Heart right ventricle (tissue), 16 donors: ENCODE data around the gene GSTA2. TPM values are rescaled to one million over a fixed set of nuclear protein-coding genes. Genes with fewer than 3 reads are reported as not detected.

Experiments
- ATAC-seq, 8 donors: fragments of 200-7000 bp; cut with Tn5 transposase; one replicate each; pipeline ENCODE4 v1.9.1; 2020; ENCODE audit warnings: mild to moderate bottlenecking in 8 of 8, moderate library complexity in 8 of 8, moderate number of reproducible peaks in 1 of 8
- DNase-seq, 2 donors: peaks; one replicate each; pipeline ENCODE4 v3.0.0-alpha.2; 2020
- H3K27ac ChIP-seq, 10 donors: fragments of 200-600 bp; sonication (generic) in 2 of 10; one replicate each; pipeline versions ENCODE4 v1.5.0 to v1.8.0; 2020 to 2022; ENCODE audit warnings: mild to moderate bottlenecking in 3 of 10
- H3K27me3 ChIP-seq, 7 donors: fragments of 200-600 bp; one replicate each; pipeline ENCODE4 v1.8.0; 2021 to 2022; ENCODE audit warnings: mild to moderate bottlenecking in 2 of 7
- H3K36me3 ChIP-seq, 9 donors: fragments of 200-600 bp; sonication (generic) in 1 of 9; one replicate each; pipeline versions ENCODE4 v1.5.0 to v1.8.0; 2020 to 2022; ENCODE audit warnings: mild to moderate bottlenecking in 2 of 9
- H3K4me1 ChIP-seq, 9 donors: fragments of 200-600 bp; sonication (generic) in 1 of 9; one replicate each; pipeline versions ENCODE4 v1.5.0 to v1.8.0; 2020 to 2022; ENCODE audit warnings: mild to moderate bottlenecking in 4 of 9
- H3K4me3 ChIP-seq, 10 donors: fragments of 200-600 bp; sonication (generic) in 2 of 10; one replicate each; pipeline versions ENCODE4 v1.5.0 to v1.8.0; 2020 to 2022; ENCODE audit warnings: mild to moderate bottlenecking in 7 of 10, moderate library complexity in 2 of 10
- H3K9me3 ChIP-seq, 11 donors: fragments of 200-600 bp in 10 of 11; sonication (generic) in 2 of 11; one replicate each; pipeline versions ENCODE4 v1.5.0 to v1.8.0; 2013 to 2022; ENCODE audit warnings: mild to moderate bottlenecking in 2 of 11, control low read depth in 1 of 11, moderate library complexity in 1 of 11
- WGBS, 2 donors: extraction: QIAGEN DNeasy Blood & Tissue Kit; methylation state at CpG; one replicate each; pipeline ENCODE4 v1.1.7; 2013; ENCODE audit warnings: inconsistent platforms in 1 of 2; 5-methylcytosine and 5-hydroxymethylcytosine counted together
- intact Hi-C, 10 donors: fragments of 100-400 bp; cut with DNase I; formaldehyde crosslinking; loops; one replicate each; pipeline versions ENCODE4 v1.11.1 to v1.14.2; 2022
- polyA plus RNA-seq, 2 donors: library from polyadenylated mRNA; stranded (reverse); fragments of 200-250 nt; gene quantifications; one replicate each; pipeline ENCODE4 v1.2.3, GENCODE V29; 2013
- total RNA-seq, 10 donors: library from RNA; stranded (reverse); fragmentation: NEBNext Ultra II Directional in 3 of 10; extraction: Animal tissue kit (Norgen Biotek cat#: 25700) in 3 of 10; gene quantifications; one replicate each; pipeline versions ENCODE4 v1.2.1 to v1.2.4, GENCODE V29; 2021 to 2023
- TF ChIP-seq, protein P1 (sequence below), 9 donors: fragments of 200-600 bp; sonication (generic) in 2 of 9; IDR thresholded peaks; one replicate each; pipeline versions ENCODE4 v1.5.0 to v1.8.0; 2021 to 2022; ENCODE audit warnings: antibody characterized with exemption in 9 of 9, mild to moderate bottlenecking in 5 of 9, moderate library complexity in 1 of 9
- donor health status: Arrhythmogenic right ventricular cardiomyopathy.
- donor health status: ischemic (EF 13 %, LVEDD 7.1; RV severe dilation, severe dysfunction).
- donor health status: healthy with polysubstance abuse.
- donor health status: DM: no; HTN: yes; CAD: no.
- donor health status: DM: no; HTN: no; CAD: no.
- donor health status: ischemic (EF 25% LVEDD 6.9; RV normal size, moderate dysfunction).
- donor health status: ischemic (EF 25% LVEDD 5.7; RV mildly dilated, moderate dysfunction).
- donor health status: healthy.
- donor health status: DM: yes; HTN: yes; CAD: no.
- donor health status: Ischemic cardiomyopathy.
- donor health status: ischemic (EF 35%, LVEDD 5.7; RV mildly dilated, moderate dysfunction).
- donor health status: nonischemic (EF 11% LVEDD 7.7; RV severe dilation, severe dysfunction).
- donor health status: DM: yes; HTN: yes; CAD: no.
- donor health status: PGD.
- donor health status: ischemic (EF 29% LVEDD 5.4; RV normal size, mild dysfunction).
- donor health status: nonischemic (EF 23%, LVEDD 6.1; RV moderate dilation, normal function).

The GSTA2 gene
- total and polyA plus RNA-seq, 12 donors: not detected

DNA sequence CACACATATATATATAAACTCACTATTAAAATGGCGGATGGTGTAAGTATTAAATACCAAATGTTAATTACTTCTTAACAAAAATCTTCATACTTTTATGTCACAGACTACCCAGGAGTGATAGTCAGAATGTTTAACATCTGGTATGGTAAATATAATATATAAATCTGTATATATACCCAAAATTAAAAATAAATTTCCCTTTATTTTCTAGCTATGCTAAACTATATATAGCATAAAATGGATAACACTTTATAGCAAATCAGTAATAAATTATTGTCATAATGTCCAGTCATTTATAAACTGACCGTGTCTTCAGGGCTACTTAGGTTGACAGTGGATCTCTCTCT lies 37.1 kb downstream of the GSTA2 start:
- H3K27me3 ChIP-seq: no peaks in the 10 kb centered on the region
- ATAC-seq (no peak), DNase-seq (no peak)
- TF ChIP-seq, protein P1, sequence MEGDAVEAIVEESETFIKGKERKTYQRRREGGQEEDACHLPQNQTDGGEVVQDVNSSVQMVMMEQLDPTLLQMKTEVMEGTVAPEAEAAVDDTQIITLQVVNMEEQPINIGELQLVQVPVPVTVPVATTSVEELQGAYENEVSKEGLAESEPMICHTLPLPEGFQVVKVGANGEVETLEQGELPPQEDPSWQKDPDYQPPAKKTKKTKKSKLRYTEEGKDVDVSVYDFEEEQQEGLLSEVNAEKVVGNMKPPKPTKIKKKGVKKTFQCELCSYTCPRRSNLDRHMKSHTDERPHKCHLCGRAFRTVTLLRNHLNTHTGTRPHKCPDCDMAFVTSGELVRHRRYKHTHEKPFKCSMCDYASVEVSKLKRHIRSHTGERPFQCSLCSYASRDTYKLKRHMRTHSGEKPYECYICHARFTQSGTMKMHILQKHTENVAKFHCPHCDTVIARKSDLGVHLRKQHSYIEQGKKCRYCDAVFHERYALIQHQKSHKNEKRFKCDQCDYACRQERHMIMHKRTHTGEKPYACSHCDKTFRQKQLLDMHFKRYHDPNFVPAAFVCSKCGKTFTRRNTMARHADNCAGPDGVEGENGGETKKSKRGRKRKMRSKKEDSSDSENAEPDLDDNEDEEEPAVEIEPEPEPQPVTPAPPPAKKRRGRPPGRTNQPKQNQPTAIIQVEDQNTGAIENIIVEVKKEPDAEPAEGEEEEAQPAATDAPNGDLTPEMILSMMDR (IDR thresholded peaks at IDR 0.05): no peak
- intact Hi-C loops: no loop called here
- H3K36me3 ChIP-seq: no peaks in the 10 kb centered on the region
- H3K4me3 ChIP-seq: no peak overlapping the region
- peaks cover 0 to 6% (median 0%) of the 10 kb centered on the region in 9 donors for H3K4me1 ChIP-seq
- WGBS, 2 donors: 74 to 87% methylated on average over 2 of the region's 2 CpGs
- H3K27ac ChIP-seq: no peak overlapping the region
- H3K9me3 ChIP-seq: no peaks in the 10 kb centered on the region

DNA sequence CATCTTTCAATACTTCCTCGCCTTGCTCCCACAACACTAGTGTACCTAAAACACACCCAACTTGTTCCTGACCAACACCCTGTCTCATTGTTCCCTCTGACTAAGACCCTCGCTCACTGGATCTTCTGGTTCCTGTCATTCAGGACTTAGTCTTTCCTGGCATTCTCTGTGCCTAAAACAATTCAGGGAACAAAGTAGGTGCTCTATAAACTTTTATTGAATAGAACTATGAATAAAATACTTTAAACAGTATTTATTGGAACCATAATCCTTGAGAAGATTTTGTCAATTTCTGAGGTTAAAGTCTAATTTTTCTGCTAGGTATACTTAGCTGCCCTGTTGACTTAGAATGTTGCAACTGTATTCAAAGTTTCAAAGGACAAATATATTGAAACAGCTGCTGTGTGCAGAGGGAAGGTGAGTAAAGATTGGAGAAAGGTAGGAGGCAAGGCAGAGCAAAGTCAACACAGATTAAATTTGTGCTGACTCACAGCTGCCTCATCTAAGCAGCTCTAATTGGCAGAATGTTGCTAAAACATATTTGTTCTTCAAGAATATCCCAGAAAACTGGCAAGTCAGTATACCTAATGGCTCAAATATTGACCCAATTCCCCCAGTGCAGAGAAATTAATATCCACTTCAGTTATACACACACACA lies 37.6 kb downstream of the GSTA2 start:
- no peak for ATAC-seq
- WGBS, 2 donors: 78 to 87% methylated on average over 2 of the region's 2 CpGs
- H3K27ac ChIP-seq: no peak overlapping the region
- TF ChIP-seq, protein P1 (IDR thresholded peaks at IDR 0.05): no peak
- peaks cover 0 to 6% (median 0%) of the 10 kb centered on the region in 9 donors for H3K4me1 ChIP-seq
- DNase-seq: no peak
- H3K27me3 ChIP-seq: no peaks in the 10 kb centered on the region
- H3K4me3 ChIP-seq: no peak overlapping the region
- H3K9me3 ChIP-seq: no peaks in the 10 kb centered on the region
- no peaks in the 10 kb centered on the region for H3K36me3 ChIP-seq
- intact Hi-C loops: no loop called here

DNA sequence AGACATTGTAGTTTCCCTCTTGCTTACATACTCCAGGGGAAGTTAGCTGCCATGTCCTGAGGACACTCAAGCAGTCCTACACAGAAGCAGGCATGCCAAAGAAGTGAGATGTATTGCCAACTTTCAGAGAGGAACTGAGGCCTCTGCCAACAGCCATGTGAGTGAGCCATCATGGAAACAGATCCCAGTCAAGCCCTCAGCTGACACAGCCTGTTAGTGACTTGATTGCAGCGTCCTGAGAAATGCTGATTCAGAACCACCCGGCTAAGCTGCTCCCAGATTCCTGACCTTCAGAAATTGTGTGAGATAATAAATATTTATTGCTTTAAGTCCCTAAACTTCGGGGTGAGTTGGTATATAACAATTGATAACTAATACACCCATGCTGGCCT lies 38.1 kb downstream of the GSTA2 start:
- Histone ChIP-seq H3K27me3 (no peaks in the 10 kb centered on the region), H3K27ac (peak overlapping the region in 1 of 10 donors; percentile 26), H3K9me3 (no peaks in the 10 kb centered on the region), H3K4me3 (no peak overlapping the region), H3K36me3 (no peaks in the 10 kb centered on the region), H3K4me1 (peaks cover 0 to 6% (median 0%) of the 10 kb centered on the region in 9 donors)
- TF ChIP-seq, protein P1 (IDR thresholded peaks at IDR 0.05): no peak
- WGBS, 2 donors: 60 to 75% methylated on average over 3 of the region's 3 CpGs
- no peak for DNase-seq
- ATAC-seq: peak in 2 of 8 donors; percentile 51 to 52
- intact Hi-C loops: no loop called here

DNA sequence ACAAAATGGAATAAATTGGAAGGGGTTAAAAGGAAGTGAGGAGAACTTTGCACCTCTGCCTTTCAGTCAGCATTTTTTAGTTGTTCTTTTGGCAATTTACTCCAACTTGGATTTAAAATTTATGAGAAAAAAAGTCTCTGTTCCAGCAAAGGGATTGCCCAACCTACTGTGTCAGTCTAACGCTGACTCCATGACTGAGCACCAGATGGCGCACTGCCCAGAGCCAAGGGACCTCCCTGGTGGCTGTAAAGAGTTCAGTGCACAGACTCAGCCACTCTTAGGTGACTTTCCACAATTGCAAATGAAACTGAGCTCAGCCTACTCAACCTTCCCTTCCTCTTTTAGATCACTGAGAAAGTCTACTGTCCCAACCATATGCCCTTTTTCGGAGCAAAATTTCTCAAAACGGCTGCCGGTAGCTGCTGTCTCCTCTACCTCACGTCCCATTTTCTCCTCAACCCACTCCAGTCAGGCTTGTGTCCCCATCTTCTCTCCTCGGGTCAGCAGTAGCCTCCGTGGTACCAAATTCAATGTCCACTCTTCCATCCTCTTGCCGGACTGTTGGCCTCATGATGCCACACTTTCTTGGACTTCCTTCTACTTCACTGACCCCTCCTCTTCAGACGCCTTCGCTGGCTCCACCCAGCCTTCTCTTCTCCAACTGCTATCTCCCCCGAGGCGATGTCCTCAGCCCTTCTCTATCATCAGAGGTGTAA lies 38.7 kb downstream of the GSTA2 start:
- Histone ChIP-seq H3K27ac (peak overlapping the region in 3 of 10 donors; percentile 0 to 26 (median 15)), H3K4me1 (peaks cover 0 to 6% (median 0%) of the 10 kb centered on the region in 9 donors), H3K9me3 (no peaks in the 10 kb centered on the region), H3K36me3 (no peaks in the 10 kb centered on the region), H3K4me3 (no peak overlapping the region), H3K27me3 (no peaks in the 10 kb centered on the region)
- intact Hi-C loops: no loop called here
- TF ChIP-seq, protein P1 (IDR thresholded peaks at IDR 0.05): peak in 7 of 9 donors; percentile 29 to 65 (median 45)
- DNase-seq (peak; percentile 38 to 76), ATAC-seq (peak; percentile 68 to 91 (median 83))
- 75% methylated on average over 13 of the region's 13 CpGs for WGBS, 2 donors
